RPMI7951 (cell line): ENCODE data around the gene MTG2. TPM values are rescaled to one million over a fixed set of nuclear protein-coding genes. Genes with fewer than 3 reads are reported as not detected.

Source experiments
- DNase-seq: peaks from one replicate; pipeline ENCODE4 v3.0.0-alpha.2; 2012; ENCODE audit warnings: low read depth
- total RNA-seq: library from RNA; depleted of rRNA; stranded (reverse); fragments of >200 nt; shearing (Covaris generic); gene quantifications from 2 replicates; pipeline ENCODE4 v1.2.3, GENCODE V29; 2014

MTG2 gene
- total RNA-seq, 1 experiment from 2014 or later: 28.1 TPM

- DNase-seq: no peak
Measured at GRCh38 chr20:62163485-62163865, 19.4 kb upstream of the MTG2 start.

- no peak for DNase-seq
Measured at GRCh38 chr20:62163986-62164762, 18.7 kb upstream of the MTG2 start.

- DNase-seq: no peak
Measured at GRCh38 chr20:62164879-62165761, 17.7 kb upstream of the MTG2 start.

GRCh38 chr20:62165762-62166399 is 16.9 kb upstream of the MTG2 start:
- no peak for DNase-seq

- no peak for DNase-seq
Measured at GRCh38 chr20:62167474-62167873, 15.4 kb upstream of the MTG2 start.

- no peak for DNase-seq
Measured at GRCh38 chr20:62168061-62168460, 14.8 kb upstream of the MTG2 start.

GRCh38 chr20:62168890-62169435 is 13.9 kb upstream of the MTG2 start:
- no peak for DNase-seq

GRCh38 chr20:62170536-62170935 is 12.3 kb upstream of the MTG2 start:
- DNase-seq: no peak

GRCh38 chr20:62171245-62171644 is 11.6 kb upstream of the MTG2 start:
- DNase-seq: no peak

GRCh38 chr20:62172666-62173065 is 10.2 kb upstream of the MTG2 start:
- DNase-seq: no peak

- DNase-seq: no peak
Measured at GRCh38 chr20:62174021-62174804, 8.6 kb upstream of the MTG2 start.

GRCh38 chr20:62174870-62175624 is 7.8 kb upstream of the MTG2 start:
- no peak for DNase-seq

- no peak for DNase-seq
Measured at GRCh38 chr20:62175711-62176110, 7.1 kb upstream of the MTG2 start.

- no peak for DNase-seq
Measured at GRCh38 chr20:62176866-62177265, 6.0 kb upstream of the MTG2 start.

GRCh38 chr20:62177307-62177706 is 5.5 kb upstream of the MTG2 start:
- DNase-seq: no peak

- DNase-seq: no peak
Measured at GRCh38 chr20:62178316-62179161, 4.3 kb upstream of the MTG2 start.

GRCh38 chr20:62179162-62179504 is 3.7 kb upstream of the MTG2 start:
- no peak for DNase-seq

- DNase-seq: no peak
Measured at GRCh38 chr20:62181808-62182207, 1.0 kb upstream of the MTG2 start.

GRCh38 chr20:62183426-62184142 is 756 bp downstream of the MTG2 start:
- DNase-seq: no peak
